Measurements from ENCODE around the gene PINLYP. TPM values are rescaled to one million over a fixed set of nuclear protein-coding genes. Genes with fewer than 3 reads are reported as not detected.

The PINLYP gene
- total and polyA plus RNA-seq, 2 of the 13 experiments (the other 11 are each of a cell fraction or from before 2014, with no cell fraction given): 0.21 to 0.24 TPM

DNA sequence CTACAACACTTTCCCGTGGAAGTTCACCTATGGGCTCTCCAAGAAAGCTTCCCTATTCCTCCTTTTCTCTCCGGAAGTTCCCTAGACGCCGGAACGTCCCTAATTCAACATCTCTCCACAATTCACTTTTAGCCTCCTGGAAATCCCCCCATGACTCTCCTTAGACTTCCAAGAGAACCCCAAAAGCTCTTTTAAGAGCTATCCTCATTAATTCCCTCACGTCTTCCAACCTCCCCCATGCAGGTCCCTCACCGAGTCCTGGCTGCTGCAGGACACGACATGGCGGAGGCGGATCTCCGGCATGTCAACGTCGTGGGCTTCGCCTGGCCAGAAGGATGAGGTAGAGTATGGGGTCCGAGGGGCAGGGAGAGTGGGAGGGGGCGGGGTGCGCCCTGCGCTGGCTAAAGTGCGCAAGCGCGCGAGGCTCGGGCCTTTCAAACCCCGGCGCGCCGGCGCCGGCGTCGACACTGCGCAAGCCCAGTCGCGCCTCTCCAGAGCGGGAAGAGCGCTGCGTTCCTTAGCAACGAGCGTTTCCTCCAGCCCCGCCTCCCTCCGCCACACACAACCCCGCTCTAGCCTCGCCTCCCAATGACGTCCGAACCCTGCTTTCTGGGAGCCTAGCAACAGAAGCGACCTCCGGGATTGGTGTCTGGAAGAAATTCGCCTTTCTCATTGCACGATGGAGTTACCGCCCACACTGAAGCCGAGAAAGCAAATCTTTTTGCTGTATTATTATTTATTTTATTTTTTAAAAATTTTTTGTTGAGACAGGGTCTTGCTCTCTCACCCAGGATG is at the start of gene PINLYP, which contains the start of gene XRCC1 (continued):
- TF ChIP-seq, protein P1, sequence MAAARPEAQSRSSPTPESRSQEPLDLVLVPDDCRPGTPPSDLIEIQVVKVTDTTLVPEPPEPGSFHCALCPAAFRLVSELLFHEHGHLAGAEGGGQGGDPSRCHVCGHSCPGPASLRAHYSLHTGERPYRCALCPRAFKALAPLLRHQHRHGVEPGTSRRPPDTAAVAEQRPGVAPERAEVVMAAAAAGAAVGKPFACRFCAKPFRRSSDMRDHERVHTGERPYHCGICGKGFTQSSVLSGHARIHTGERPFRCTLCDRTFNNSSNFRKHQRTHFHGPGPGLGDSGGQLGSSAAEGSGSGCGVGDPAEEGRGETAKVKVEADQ (CRISPR knock-in tag; IDR thresholded peaks at IDR 0.05; ENCODE audit: borderline replicate concordance): no peak
- peak; percentile 89 for TF ChIP-seq KDM5A (IDR thresholded peaks at IDR 0.05; ENCODE audit: borderline replicate concordance, low read length)
- peak; percentile 25 for TF ChIP-seq TEAD3 (CRISPR knock-in tag; optimal IDR thresholded peaks at IDR 0.05; ENCODE audit: borderline replicate concordance)
- peak; percentile 86 for TF ChIP-seq THAP11 (CRISPR knock-in tag; IDR thresholded peaks at IDR 0.05)
- TF ChIP-seq, protein P2, sequence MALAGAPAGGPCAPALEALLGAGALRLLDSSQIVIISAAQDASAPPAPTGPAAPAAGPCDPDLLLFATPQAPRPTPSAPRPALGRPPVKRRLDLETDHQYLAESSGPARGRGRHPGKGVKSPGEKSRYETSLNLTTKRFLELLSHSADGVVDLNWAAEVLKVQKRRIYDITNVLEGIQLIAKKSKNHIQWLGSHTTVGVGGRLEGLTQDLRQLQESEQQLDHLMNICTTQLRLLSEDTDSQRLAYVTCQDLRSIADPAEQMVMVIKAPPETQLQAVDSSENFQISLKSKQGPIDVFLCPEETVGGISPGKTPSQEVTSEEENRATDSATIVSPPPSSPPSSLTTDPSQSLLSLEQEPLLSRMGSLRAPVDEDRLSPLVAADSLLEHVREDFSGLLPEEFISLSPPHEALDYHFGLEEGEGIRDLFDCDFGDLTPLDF (CRISPR knock-in tag; IDR thresholded peaks at IDR 0.05): peak; percentile 89
- peak; percentile 70; the same call in 1 of the 2 replicates for TF ChIP-seq YEATS4 (CRISPR knock-in tag; IDR thresholded peaks at IDR 0.05; ENCODE audit: borderline replicate concordance)
- peak; percentile 93 for TF ChIP-seq MXI1 (IDR thresholded peaks at IDR 0.05; ENCODE audit: borderline replicate concordance, low read depth, low read length)
- no peak for TF ChIP-seq ZNF460 (CRISPR knock-in tag; IDR thresholded peaks at IDR 0.05; ENCODE audit: borderline replicate concordance)
- TF ChIP-seq, protein P3, sequence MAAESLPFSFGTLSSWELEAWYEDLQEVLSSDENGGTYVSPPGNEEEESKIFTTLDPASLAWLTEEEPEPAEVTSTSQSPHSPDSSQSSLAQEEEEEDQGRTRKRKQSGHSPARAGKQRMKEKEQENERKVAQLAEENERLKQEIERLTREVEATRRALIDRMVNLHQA (CRISPR knock-in tag; IDR thresholded peaks at IDR 0.05): no peak
- peak; percentile 56 for TF ChIP-seq RBFOX2 (IDR thresholded peaks at IDR 0.05; ENCODE audit: low read depth, low read length)
- peak; percentile 81 for TF ChIP-seq HOXA3 (CRISPR knock-in tag; IDR thresholded peaks at IDR 0.05)
- no peak for TF ChIP-seq SATB2 (CRISPR knock-in tag; IDR thresholded peaks at IDR 0.05)
- TF ChIP-seq SUZ12 (IDR thresholded peaks at IDR 0.05; ENCODE audit: low read depth, low read length): no peak
- peak; percentile 92 for TF ChIP-seq CREB1 (IDR thresholded peaks at IDR 0.05)
- TF ChIP-seq CREB1 (CRISPR knock-in tag; IDR thresholded peaks at IDR 0.05): peak; percentile 90
- peak; percentile 91 for TF ChIP-seq RFX1 (IDR thresholded peaks at IDR 0.05)
- TF ChIP-seq, protein P4, sequence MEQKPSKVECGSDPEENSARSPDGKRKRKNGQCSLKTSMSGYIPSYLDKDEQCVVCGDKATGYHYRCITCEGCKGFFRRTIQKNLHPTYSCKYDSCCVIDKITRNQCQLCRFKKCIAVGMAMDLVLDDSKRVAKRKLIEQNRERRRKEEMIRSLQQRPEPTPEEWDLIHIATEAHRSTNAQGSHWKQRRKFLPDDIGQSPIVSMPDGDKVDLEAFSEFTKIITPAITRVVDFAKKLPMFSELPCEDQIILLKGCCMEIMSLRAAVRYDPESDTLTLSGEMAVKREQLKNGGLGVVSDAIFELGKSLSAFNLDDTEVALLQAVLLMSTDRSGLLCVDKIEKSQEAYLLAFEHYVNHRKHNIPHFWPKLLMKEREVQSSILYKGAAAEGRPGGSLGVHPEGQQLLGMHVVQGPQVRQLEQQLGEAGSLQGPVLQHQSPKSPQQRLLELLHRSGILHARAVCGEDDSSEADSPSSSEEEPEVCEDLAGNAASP (CRISPR knock-in tag; IDR thresholded peaks at IDR 0.05; ENCODE audit: borderline replicate concordance): peak; percentile 11; the same call in 1 of the 2 replicates
- no peak for TF ChIP-seq NR3C1 (CRISPR knock-in tag; IDR thresholded peaks at IDR 0.05)
- TF ChIP-seq, protein P5, sequence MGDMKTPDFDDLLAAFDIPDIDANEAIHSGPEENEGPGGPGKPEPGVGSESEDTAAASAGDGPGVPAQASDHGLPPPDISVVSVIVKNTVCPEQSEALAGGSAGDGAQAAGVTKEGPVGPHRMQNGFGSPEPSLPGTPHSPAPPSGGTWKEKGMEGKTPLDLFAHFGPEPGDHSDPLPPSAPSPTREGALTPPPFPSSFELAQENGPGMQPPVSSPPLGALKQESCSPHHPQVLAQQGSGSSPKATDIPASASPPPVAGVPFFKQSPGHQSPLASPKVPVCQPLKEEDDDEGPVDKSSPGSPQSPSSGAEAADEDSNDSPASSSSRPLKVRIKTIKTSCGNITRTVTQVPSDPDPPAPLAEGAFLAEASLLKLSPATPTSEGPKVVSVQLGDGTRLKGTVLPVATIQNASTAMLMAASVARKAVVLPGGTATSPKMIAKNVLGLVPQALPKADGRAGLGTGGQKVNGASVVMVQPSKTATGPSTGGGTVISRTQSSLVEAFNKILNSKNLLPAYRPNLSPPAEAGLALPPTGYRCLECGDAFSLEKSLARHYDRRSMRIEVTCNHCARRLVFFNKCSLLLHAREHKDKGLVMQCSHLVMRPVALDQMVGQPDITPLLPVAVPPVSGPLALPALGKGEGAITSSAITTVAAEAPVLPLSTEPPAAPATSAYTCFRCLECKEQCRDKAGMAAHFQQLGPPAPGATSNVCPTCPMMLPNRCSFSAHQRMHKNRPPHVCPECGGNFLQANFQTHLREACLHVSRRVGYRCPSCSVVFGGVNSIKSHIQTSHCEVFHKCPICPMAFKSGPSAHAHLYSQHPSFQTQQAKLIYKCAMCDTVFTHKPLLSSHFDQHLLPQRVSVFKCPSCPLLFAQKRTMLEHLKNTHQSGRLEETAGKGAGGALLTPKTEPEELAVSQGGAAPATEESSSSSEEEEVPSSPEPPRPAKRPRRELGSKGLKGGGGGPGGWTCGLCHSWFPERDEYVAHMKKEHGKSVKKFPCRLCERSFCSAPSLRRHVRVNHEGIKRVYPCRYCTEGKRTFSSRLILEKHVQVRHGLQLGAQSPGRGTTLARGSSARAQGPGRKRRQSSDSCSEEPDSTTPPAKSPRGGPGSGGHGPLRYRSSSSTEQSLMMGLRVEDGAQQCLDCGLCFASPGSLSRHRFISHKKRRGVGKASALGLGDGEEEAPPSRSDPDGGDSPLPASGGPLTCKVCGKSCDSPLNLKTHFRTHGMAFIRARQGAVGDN (CRISPR knock-in tag; IDR thresholded peaks at IDR 0.05): peak; percentile 73
- TF ChIP-seq RFX3 (CRISPR knock-in tag; IDR thresholded peaks at IDR 0.05): peak; percentile 75
- no peak for TF ChIP-seq KLF16 (CRISPR knock-in tag; IDR thresholded peaks at IDR 0.05)
- 0 out of 2 replicates have a peak, but pooled peaks have one; percentile 48 for TF ChIP-seq ISL2 (CRISPR knock-in tag; IDR thresholded peaks at IDR 0.05)
- TF ChIP-seq POLR2AphosphoS5 (IDR thresholded peaks at IDR 0.05; ENCODE audit: low read depth, low read length): peak; percentile 79

Measured in HepG2 (cell line).